WI38 (cell line): ENCODE data around the gene LRCH2.

Experiments
- H3K4me3 ChIP-seq: 2 replicates; pipeline ENCODE4 v1.5.1; 2011; ENCODE audit warnings: low read depth, mild to moderate bottlenecking, control low read depth, low read length
- CTCF ChIP-seq: IDR thresholded peaks from 2 replicates; pipeline ENCODE4 v1.5.1; 2012; ENCODE audit warnings: low read depth, mild to moderate bottlenecking, control low read depth, low read length

LRCH2 gene

GRCh38 chrX:115192244-115192700, 41.6 kb downstream of the LRCH2 start:
- no peak for TF ChIP-seq CTCF

GRCh38 chrX:115191490-115192243, 42.2 kb downstream of the LRCH2 start:
- TF ChIP-seq CTCF: no peak
- no peak overlapping the region for H3K4me3 ChIP-seq

More at GRCh38 chrX:115192244-115192700, 41.6 kb downstream of the LRCH2 start:
- no peak overlapping the region for H3K4me3 ChIP-seq

- no peak overlapping the region for H3K4me3 ChIP-seq
- no peak for TF ChIP-seq CTCF
These were observed 43.0 kb downstream of the LRCH2 start for GRCh38 chrX:115190636-115191489.

GRCh38 chrX:115189646-115190635, 44.0 kb downstream of the LRCH2 start:
- no peak for TF ChIP-seq CTCF
- H3K4me3 ChIP-seq: no peak overlapping the region

GRCh38 chrX:115189110-115189509, 44.8 kb downstream of the LRCH2 start, which contains the start of gene RBMXL3:
Gene RBMXL3, plus strand, starts transcription at chrX:115189410. Its CDS starts 32 bp downstream, at chrX:115189442.
- TF ChIP-seq CTCF: no peak
- H3K4me3 ChIP-seq: no peak within 1 kb of the TSS

GRCh38 chrX:115183980-115184379, 49.9 kb downstream of the LRCH2 start:
- TF ChIP-seq CTCF: no peak
- no peak overlapping the region for H3K4me3 ChIP-seq
